Stimulated activated CD4-positive, alpha-beta T cell treated with anti-CD3 and anti-CD28 coated beads, Interleukin-12 subunit alpha, Interleukin-12 subunit beta, amount 100 ng/mL, for 24 hours (primary cell): ENCODE results near the gene FAM131C.

Experiments
- DNase-seq, 2 experiments: peaks; one replicate each; pipeline ENCODE4 v3.0.0-alpha.2; 2020; ENCODE audit warnings: low read depth in 2 of 2

FAM131C gene

DNA sequence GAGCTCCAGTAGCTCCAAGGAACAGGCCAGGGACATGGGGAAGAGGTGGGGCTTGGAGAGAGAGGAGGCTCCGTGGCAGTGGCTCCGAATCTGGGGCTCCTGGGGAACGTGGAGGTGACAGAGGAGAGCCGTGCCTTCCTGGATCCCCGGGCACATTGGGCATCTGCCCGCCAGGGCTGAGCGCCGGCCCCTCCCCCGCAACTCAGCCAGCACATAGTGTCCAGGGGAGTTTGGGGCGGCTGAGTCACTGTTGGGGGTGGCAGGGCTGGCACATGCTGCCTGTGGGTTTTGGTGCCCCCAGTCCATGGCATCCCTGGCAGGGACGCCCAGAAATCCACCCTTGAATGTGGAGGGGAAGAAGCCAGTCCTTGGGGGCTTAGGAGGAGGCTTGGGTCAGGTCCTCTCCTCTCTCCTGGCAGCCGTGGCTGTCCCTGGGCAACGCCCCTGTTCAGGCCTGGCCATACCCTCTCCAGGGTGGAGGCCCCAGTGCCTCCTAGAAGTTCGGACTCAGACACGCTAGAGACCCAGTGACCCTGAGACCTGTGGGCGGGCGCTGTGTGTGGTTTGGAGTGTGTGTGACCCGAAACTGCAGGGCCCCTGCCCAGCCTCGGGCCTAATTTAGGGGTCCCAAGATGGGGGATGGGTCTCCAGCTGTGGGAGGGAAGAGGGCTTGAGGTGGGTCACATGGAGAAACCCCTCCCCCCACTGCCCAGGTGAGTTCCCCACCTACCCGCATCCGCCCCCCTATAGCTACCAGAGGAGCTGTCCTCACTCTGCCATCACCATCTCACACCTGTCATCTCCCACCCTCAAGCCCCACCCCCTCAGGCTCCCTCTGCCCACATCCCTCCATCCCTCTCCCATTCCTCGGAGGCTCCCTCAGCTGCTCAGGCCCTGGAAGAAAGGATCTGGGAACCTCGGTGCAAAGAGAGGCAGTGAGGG, 57.2 kb downstream of the FAM131C start:
- no peak for DNase-seq

DNA sequence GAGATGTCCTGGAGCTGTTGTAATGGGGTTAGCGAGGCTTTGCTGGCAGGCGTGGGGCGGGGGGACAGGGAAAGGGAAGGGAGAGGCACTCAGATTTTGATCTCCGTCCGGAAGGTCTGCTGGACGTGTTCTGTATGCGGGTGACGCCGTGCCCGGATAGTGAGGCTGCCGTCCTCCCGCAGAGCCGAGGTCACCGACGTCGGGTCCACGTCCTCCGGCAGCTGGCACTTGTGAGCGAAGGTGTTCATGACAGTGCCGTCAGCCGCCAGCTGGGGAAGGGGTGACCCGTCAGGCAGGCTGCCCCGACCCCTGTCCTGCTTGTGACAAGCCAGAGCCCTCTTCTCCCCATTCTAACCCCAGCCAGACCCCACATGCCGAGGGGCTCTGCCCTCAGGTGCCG, 58.0 kb downstream of the FAM131C start:
- DNase-seq, result no peak

DNA sequence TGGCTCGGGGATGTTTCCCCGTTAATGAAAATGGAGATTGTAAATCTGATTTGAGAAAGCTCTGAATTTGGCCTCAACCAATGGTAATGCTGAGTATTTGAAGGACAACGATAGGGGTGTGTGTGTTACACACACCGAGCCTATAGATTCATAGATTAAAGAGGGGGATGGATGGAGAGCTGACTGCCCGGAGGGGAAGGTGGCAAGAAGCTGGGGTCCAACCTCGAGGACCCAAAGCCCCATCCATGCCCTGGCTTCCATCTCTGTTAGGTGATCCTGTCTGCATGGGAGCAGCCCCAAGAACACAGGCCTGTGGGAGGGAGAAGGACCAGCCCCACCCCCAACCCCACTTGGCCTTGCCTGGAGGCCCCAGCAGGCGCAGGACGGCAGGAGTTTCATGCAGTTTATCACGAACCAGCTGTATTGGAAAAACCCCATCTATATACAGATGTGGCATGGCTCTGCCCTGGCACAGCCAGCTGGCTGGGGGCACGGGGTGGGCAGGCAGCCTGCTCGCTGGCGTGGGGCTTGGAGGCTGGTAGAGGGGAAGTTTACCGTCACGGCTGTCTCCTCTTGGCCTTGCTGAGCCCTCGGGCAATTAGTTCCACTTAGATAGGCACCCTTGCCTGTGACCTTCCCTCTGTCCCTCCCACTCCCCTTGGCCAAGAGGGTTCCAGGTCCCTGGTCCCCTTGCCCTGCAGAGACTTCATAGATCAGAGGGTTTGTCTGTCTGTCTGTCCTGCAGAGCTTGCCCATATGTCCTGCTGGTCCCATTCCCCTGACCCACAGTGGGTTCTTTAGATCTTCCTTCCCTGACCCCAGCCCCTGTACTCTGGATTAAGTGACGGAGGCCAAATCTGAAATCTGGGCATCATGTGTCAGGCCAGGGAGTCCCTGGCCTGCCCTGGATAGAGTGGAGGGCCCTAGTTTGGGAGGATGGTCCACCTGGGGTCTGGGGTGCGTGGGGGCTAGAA, 58.7 kb downstream of the FAM131C start:
- DNase-seq, result no peak

DNA sequence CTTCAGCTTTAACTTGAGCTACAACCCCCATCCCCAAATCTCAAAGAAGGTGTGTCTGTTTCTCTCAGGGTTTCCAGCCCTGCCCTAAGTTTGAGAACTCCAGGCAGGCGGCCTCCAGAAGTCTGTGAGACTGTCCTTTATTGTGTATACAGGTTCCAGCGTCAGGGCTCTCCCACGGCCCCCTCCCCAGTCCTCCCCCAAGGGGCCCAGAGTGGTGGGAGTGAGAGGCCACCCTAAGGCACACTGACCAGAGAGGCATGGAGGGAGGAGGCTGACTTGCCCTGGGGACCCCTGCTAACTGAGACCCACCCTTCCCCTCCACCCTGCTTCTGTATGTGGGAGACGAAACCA, 59.6 kb downstream of the FAM131C start:
- no peak for DNase-seq

DNA sequence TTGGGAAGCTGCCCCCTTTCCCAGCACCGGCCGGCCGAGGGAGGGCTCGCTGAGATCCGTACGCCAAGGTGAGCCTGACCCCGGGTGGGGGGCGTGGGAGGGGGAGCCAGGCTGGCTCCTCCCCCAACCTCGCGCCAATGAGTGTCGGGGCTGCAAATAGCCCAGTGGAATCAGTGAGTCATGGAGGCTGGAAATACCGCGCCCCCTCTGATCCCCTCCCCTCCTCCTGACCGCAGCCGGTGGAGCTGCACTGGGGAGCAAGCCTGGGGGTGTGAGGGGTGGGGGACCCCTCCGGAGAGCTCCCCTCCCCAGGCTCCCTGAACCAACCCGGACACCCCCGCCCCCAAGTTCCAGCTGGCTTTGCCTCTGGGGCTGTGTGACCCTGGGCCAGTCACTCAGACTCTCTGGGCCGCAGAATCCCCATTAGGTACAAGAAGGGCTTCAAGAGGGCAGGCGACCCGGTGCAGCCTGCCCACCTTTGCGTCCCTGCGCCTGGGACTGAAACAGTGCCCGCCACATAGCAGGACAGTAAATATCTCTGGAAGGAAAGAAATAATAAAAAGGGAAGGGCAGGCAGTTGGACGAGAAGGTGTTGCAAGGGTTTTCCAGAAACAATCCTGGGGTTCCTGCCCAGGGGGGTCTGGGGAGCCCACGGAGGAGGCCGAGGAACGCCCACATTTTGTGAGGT, 60.1 kb downstream of the FAM131C start:
- DNase-seq, result peak; percentile 24 to 36

DNA sequence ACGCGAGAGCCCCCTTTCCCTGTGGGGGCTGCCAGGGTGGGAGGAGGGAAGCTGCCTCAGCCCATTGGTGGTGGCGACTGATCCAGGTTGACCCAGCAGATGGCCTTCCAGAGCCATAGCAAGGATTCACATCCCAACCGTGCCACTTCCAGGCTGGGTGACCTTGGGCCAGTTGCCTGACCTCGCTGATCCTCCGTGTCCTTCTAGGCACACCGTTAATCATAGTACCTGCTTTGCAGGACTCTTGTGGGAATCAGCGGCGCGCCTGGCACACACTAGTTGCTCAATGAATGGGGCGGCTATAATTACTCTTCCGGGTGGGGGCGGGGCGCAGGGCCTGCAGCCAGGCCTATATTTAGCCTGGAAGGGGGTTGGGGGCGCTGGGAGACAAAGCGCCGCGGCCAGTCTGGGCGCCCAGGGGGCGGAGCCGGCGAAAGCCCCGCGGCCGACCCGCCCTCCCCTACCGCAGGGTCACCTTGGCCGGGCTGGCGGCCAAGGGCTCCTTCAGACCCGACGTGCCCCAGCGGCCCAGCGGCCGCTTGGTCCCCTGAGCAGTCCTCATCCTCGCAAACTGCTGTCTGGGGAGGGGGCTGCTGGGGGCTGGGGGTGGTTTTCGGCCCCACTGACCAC, 60.7 kb downstream of the FAM131C start:
- DNase-seq, result peak in 1 of 2 experiments; percentile 15

DNA sequence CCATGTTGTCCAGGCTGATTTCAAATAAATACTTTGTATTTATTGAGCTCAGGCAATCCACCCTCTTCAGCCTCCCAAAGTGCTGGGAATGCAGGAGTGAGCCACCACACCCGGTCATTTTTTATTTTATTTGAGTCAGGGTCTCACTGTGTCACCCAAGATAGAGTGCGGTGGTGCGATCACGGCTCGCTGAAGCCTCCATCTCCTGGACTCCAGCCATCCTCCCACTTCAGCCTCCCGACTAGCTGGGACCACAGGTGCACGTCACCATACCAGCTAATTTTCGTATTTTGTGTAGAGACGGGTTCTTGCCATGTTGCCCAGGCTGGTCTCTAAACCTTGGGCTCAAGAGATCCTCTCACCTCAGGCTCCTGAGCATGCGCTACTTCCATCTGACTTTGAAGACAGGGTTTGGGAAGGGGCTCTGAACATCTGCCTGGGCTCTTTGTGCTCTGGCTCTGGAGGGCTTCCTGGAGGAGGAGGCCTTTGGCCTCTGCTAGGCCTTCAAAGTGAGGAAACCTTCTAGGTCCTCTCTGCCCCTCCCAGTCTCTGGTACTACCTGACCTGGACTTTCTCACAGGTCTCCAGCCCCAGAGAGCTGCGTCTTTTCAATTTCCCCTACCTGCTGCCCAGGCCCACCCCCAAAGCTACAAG, 61.4 kb downstream of the FAM131C start:
- DNase-seq, result no peak

DNA sequence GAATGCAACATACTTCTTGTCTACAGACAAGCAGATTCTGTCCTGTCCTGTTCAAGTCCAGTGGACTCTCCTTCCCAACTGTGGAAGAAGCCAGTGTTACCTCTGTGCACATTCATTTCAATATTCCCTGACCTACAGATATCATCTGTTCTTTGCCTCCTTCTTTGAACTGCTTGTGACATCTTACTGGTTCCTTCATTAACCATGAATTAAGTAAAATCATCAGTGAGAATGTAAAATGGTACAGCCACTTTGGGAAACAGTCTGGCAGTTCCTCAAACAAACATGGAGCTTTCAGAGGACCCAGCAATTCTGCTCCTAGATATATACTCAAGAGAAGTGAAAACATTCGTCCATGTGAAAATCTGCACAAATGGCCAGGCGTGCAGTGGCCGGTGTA, 62.6 kb downstream of the FAM131C start:
- no peak for DNase-seq

DNA sequence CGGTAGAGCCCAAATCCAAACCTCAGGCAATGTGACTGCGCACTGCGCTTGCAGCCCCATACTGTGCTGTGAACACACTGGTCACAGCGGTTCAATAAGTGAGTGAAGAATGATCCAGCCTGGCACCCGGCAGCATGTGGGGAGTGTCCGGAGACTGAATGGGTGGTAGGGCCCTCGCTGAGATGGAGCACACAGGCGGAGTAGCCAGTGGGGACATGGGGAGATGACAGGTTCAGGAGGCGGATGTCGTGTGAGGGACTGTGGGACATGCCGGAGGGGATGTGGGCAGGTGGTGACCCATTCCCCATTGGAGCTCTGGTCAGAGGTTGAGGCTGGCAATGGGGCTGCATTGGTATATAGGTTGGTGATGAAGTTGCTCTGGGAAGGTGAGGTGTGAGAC, 63.8 kb downstream of the FAM131C start:
- no peak for DNase-seq

DNA sequence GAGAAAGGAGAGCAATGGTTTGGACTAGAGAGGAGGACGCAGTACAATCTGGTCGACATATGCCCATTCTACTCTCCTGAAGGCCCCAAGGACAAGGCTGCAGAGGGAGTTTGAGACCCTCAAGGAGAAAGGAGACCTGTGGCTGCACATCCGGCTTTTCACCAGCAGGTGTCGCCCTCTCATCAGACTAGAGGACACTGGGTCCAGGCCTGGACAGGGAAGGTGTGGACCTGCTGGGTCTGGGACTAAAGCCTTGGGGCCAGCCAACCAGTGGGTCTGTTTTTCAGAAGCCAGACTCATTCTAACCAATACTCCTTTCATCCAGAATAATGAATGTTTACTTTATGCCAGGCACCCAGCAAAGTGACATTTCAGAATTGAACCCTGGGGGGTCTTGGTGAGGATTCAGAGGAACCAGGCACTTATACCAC, 64.4 kb downstream of the FAM131C start:
- peak; percentile 44 to 70 for DNase-seq
